Measurements from ENCODE around the gene RARS1.

RARS1 gene

GRCh38 chr5:168449166-168449565 lies 37.1 kb upstream of the RARS1 start:
- no peak overlapping the region for H2AFZ ChIP-seq (ENCODE audit: low read depth, low read length)
- no peaks in the 10 kb centered on the region for H3K36me3 ChIP-seq (ENCODE audit: insufficient read depth, low read length)
- no peak overlapping the region for H3K4me2 ChIP-seq (ENCODE audit: insufficient read depth, low read length)

GRCh38 chr5:168451565-168451964 lies 34.7 kb upstream of the RARS1 start:
- DNase-seq (no peak), ATAC-seq (ENCODE audit: insufficient read depth, low read depth) (no peak)
- Histone ChIP-seq H3K36me3 (ENCODE audit: insufficient read depth, low read length) (no peaks in the 10 kb centered on the region), H3K27me3 (ENCODE audit: insufficient read depth, low read length, poor library complexity) (peaks cover 3% of the 10 kb centered on the region), H2AFZ (ENCODE audit: low read depth, low read length) (no peak overlapping the region), H3K4me3 (ENCODE audit: low read depth in 1 of 2, low read length in 2 of 2) (no peak overlapping the region), H4K20me1 (ENCODE audit: insufficient read depth, low read length) (no peaks in the 10 kb centered on the region), H3K9me3 (ENCODE audit: insufficient read depth, low read length, severe bottlenecking) (no peaks in the 10 kb centered on the region), H3K4me1 (ENCODE audit: insufficient read depth, low read length) (no peaks in the 10 kb centered on the region), H3K27ac (ENCODE audit: low read length) (no peak overlapping the region), H3K4me2 (ENCODE audit: insufficient read depth, low read length) (no peak overlapping the region), H3K9ac (ENCODE audit: low read depth, low read length) (no peak overlapping the region), H3K79me2 (ENCODE audit: insufficient read depth, low read length) (no peaks in the 10 kb centered on the region)
- no peak for TF ChIP-seq EZH2 (IDR thresholded peaks at IDR 0.05; ENCODE audit: borderline replicate concordance, low read depth, low read length, severe bottlenecking)
- TF ChIP-seq, protein P1, sequence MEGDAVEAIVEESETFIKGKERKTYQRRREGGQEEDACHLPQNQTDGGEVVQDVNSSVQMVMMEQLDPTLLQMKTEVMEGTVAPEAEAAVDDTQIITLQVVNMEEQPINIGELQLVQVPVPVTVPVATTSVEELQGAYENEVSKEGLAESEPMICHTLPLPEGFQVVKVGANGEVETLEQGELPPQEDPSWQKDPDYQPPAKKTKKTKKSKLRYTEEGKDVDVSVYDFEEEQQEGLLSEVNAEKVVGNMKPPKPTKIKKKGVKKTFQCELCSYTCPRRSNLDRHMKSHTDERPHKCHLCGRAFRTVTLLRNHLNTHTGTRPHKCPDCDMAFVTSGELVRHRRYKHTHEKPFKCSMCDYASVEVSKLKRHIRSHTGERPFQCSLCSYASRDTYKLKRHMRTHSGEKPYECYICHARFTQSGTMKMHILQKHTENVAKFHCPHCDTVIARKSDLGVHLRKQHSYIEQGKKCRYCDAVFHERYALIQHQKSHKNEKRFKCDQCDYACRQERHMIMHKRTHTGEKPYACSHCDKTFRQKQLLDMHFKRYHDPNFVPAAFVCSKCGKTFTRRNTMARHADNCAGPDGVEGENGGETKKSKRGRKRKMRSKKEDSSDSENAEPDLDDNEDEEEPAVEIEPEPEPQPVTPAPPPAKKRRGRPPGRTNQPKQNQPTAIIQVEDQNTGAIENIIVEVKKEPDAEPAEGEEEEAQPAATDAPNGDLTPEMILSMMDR (IDR thresholded peaks at IDR 0.05; ENCODE audit: borderline replicate concordance, extremely low read depth, low read length, poor library complexity, severe bottlenecking): no peak

More at GRCh38 chr5:168449166-168449565, 37.1 kb upstream of the RARS1 start:
- no peaks in the 10 kb centered on the region for H3K4me1 ChIP-seq (ENCODE audit: insufficient read depth, low read length)
- H3K4me3 ChIP-seq (ENCODE audit: low read depth in 1 of 2, low read length in 2 of 2): no peak overlapping the region
- no peak for TF ChIP-seq EZH2 (IDR thresholded peaks at IDR 0.05; ENCODE audit: borderline replicate concordance, low read depth, low read length, severe bottlenecking)
- TF ChIP-seq, protein P1 (IDR thresholded peaks at IDR 0.05; ENCODE audit: borderline replicate concordance, extremely low read depth, low read length, poor library complexity, severe bottlenecking): no peak
- peaks cover 5% of the 10 kb centered on the region for H3K27me3 ChIP-seq (ENCODE audit: insufficient read depth, low read length, poor library complexity)
- no peaks in the 10 kb centered on the region for H4K20me1 ChIP-seq (ENCODE audit: insufficient read depth, low read length)
- no peaks in the 10 kb centered on the region for H3K79me2 ChIP-seq (ENCODE audit: insufficient read depth, low read length)
- no peak overlapping the region for H3K9ac ChIP-seq (ENCODE audit: low read depth, low read length)
- H3K27ac ChIP-seq (ENCODE audit: low read length): no peak overlapping the region
- no peak for ATAC-seq (ENCODE audit: insufficient read depth, low read depth)
- DNase-seq: no peak
- no peaks in the 10 kb centered on the region for H3K9me3 ChIP-seq (ENCODE audit: insufficient read depth, low read length, severe bottlenecking)

DNA sequence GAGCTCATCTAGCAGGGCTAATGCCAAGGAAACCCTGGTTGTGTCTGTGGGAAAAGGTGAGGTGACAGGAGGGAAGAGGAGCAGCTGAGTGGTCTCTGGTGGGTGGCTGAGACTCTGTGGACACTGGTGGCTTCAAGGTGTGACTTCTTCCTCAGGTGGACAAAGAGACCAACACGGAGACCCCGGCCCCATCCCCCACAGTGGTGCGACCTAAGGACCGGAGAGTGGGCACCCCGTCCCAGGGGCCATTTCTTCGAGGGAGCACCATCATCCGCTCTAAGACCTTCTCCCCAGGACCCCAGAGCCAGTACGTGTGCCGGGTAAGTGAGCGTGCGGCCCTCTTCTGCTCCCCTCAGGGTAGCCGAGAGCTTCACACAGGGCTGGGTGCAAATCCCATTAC lies 31.1 kb upstream of the RARS1 start:
- DNase-seq (no peak), ATAC-seq (ENCODE audit: insufficient read depth, low read depth) (no peak)
- TF ChIP-seq EZH2 (IDR thresholded peaks at IDR 0.05; ENCODE audit: borderline replicate concordance, low read depth, low read length, severe bottlenecking): no peak
- TF ChIP-seq, protein P1 (IDR thresholded peaks at IDR 0.05; ENCODE audit: borderline replicate concordance, extremely low read depth, low read length, poor library complexity, severe bottlenecking): no peak
- no peak overlapping the region for H2AFZ ChIP-seq (ENCODE audit: low read depth, low read length)
- H3K36me3 ChIP-seq (ENCODE audit: insufficient read depth, low read length): no peaks in the 10 kb centered on the region
- H3K4me1 ChIP-seq (ENCODE audit: insufficient read depth, low read length): no peaks in the 10 kb centered on the region
- H3K4me2 ChIP-seq (ENCODE audit: insufficient read depth, low read length): no peak overlapping the region
- no peaks in the 10 kb centered on the region for H3K79me2 ChIP-seq (ENCODE audit: insufficient read depth, low read length)
- no peak overlapping the region for H3K27ac ChIP-seq (ENCODE audit: low read length)
- no peaks in the 10 kb centered on the region for H3K27me3 ChIP-seq (ENCODE audit: insufficient read depth, low read length, poor library complexity)
- H3K4me3 ChIP-seq (ENCODE audit: low read depth in 1 of 2, low read length in 2 of 2): no peak overlapping the region
- no peaks in the 10 kb centered on the region for H3K9me3 ChIP-seq (ENCODE audit: insufficient read depth, low read length, severe bottlenecking)
- H3K9ac ChIP-seq (ENCODE audit: low read depth, low read length): no peak overlapping the region
- H4K20me1 ChIP-seq (ENCODE audit: insufficient read depth, low read length): no peaks in the 10 kb centered on the region

GRCh38 chr5:168457542-168457941 lies 28.7 kb upstream of the RARS1 start:
- TF ChIP-seq, protein P1 (IDR thresholded peaks at IDR 0.05; ENCODE audit: borderline replicate concordance, extremely low read depth, low read length, poor library complexity, severe bottlenecking): no peak
- no peak for TF ChIP-seq EZH2 (IDR thresholded peaks at IDR 0.05; ENCODE audit: borderline replicate concordance, low read depth, low read length, severe bottlenecking)
- no peak overlapping the region for H3K9ac ChIP-seq (ENCODE audit: low read depth, low read length)
- no peaks in the 10 kb centered on the region for H3K79me2 ChIP-seq (ENCODE audit: insufficient read depth, low read length)
- H3K4me2 ChIP-seq (ENCODE audit: insufficient read depth, low read length): no peak overlapping the region
- H2AFZ ChIP-seq (ENCODE audit: low read depth, low read length): no peak overlapping the region
- no peaks in the 10 kb centered on the region for H3K4me1 ChIP-seq (ENCODE audit: insufficient read depth, low read length)
- no peaks in the 10 kb centered on the region for H3K36me3 ChIP-seq (ENCODE audit: insufficient read depth, low read length)
- DNase-seq (no peak), ATAC-seq (ENCODE audit: insufficient read depth, low read depth) (no peak)
- H3K9me3 ChIP-seq (ENCODE audit: insufficient read depth, low read length, severe bottlenecking): no peaks in the 10 kb centered on the region
- no peak overlapping the region for H3K4me3 ChIP-seq (ENCODE audit: low read depth in 1 of 2, low read length in 2 of 2)
- H3K27ac ChIP-seq (ENCODE audit: low read length): no peak overlapping the region
- no peaks in the 10 kb centered on the region for H4K20me1 ChIP-seq (ENCODE audit: insufficient read depth, low read length)
- no peaks in the 10 kb centered on the region for H3K27me3 ChIP-seq (ENCODE audit: insufficient read depth, low read length, poor library complexity)
